ENCODE measurements around the gene UPF1.

Gene UPF1

DNA sequence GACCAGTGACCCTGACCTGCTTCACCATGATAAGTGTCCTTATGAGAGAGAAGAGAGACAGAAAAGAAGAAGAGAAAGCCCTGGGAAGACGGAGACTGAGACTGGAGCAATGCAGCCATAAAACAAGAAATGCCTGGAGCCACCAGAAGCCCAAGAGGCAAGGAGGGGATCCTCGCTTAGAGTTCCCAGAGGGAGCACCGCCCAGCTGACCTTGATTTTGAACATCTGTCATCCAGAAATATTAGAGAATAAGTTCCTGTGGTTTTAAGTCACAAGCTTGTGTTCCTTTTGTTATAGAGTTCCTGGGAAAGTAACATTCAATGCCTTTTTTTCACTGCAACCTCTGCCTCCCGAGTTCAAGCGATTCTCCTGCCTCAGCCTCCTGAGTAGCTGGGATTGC, 44.0 kb downstream of the UPF1 start:
- DNase-seq (ENCODE audit: low read depth), result peak; percentile 57

DNA sequence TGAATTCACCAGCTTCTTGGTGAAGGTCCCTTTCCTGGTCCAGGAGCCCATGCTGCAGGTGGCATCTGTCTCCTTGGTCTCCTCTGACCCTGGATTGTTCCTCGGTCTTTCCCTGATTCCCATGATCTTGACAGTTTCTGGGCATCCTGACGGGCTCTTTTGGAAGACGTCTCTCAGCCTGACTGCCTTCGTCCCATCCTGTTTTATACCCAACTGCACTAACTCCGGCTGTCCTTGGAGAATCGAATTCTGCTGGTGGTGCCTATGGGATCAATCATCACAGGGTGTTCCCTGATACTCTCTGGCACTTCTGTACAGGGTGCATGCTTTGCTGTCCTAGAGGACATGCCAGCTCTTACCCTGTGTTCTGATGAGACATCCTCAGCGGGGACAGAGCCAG, 45.1 kb downstream of the UPF1 start:
- no peak for DNase-seq (ENCODE audit: low read depth)

DNA sequence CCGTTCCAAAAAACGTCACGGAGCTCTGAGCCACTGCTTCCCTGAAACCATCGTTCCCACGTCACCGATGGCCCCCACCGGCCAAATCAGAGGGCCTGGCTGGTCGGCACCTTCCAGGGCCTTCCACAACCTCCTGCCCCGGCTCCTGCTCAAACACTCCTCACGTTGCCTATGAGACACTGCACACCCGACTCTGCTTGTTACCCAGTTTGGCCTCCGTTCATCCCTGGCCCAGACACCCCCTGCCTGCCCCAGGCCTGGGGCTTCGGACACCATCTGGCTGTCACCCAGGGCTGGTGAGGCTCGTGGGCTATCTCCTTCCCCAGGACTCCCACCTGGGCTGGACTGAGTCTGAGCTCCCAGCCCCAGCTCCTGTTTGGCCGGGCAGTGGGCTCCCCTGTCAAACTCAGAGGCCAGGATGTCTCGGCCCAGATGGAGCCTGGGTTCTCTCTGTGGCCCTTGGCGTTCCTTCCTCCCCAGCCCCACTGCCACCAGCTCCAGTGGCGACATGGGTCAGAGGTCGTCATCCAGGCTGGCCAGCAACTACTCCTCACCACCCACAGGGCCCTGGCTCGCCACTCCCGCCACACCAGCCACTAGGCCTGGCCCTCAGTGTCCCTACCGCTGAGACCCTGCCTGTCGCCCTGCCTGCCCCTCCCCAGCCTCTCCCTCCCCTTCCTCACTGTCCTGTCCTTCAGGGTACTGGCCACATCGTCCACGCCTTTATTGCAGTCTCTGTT, 46.5 kb downstream of the UPF1 start:
- DNase-seq (ENCODE audit: low read depth), result no peak

DNA sequence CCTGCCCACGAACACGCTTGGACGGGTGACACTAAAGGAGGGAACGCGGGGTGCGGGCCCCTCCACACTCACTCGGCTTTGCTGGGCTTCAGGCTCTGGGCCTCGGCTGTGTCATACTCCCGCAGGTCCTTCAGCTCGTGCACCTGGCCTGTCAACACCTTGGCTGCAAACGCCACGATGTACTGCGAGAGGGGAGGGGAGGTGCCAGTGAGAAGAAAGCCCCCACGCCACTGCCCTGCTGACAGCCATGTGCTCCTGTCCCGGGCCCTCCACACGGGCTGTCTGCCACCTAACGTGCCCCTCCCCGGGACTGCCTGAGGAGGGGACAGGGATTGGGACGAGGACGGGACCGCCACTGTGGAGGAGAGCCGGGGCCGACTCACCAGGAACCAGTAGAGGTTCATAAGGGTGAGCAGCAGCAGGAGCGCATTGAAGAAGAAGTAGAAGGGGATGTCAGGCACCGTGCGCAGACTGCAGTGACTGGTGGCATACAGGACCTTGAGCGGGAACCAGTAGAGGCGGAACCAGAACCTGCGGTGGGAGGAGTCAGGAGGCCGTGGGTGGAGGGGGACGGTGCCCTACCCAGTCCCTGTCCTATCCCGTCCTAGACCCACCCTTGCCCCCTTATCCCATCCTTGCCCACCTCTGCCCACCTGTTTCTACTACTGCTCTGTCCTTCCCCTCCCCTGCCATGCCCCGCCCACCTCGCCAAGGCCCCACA, 47.3 kb downstream of the UPF1 start:
- no peak for DNase-seq (ENCODE audit: low read depth)

DNA sequence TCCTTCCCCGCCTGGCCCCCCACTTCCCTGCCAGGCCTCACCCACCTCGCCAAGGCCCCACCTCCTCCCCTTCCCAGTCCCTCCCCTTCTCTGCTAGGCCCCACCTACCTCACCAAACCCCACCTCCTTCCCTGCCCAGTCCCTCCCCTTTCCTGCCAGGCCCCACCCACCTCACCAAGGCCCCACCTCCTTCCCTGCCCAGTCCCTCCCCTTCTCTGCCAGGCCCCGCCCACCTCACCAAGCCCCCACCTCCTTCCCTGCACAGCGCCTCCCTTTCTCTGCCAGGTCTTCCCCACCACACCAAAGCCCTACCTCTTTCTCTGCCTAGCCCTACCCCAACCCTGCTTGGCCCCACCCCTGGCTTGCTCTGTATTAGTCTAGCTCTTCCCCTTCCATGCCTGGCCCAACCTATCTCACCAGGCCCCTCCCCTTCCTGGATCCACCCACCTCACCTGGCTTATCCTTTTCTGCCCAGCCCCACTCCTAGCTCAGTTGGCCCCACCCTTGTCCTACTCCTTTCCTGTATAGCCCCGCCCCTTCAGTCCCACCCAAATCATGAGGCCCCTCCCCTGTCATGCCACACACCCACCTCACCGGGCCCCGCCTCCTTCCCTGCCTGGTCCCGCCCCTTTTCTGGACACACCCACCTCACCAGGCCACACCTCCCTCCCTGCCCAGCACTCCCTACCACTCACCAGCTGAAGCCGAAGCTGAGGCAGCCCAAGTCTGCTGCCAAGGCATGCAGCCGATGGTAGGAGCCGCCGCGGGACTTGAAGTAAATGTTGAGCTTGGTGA, 48.0 kb downstream of the UPF1 start:
- no peak for DNase-seq (ENCODE audit: low read depth)

DNA sequence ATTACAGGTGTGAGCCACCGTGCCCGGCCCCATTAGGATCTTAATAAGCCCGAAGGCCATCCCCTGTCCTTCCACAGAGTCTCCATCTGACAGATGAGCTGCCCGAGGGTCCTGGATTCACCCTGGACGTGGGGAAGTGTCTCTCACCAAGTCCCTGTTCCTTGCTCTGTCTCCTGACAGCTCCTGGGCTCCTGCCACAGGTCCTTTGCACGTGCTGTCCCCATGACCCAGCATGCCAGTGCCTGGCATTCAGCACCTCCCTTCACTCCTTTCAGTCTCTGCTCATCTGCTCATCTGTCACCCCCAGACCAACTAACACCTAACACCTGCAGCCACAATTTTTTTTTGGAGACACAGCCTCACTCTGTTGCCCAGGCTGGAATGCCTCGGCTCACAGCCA, 49.7 kb downstream of the UPF1 start:
- DNase-seq (ENCODE audit: low read depth), result no peak

DNA sequence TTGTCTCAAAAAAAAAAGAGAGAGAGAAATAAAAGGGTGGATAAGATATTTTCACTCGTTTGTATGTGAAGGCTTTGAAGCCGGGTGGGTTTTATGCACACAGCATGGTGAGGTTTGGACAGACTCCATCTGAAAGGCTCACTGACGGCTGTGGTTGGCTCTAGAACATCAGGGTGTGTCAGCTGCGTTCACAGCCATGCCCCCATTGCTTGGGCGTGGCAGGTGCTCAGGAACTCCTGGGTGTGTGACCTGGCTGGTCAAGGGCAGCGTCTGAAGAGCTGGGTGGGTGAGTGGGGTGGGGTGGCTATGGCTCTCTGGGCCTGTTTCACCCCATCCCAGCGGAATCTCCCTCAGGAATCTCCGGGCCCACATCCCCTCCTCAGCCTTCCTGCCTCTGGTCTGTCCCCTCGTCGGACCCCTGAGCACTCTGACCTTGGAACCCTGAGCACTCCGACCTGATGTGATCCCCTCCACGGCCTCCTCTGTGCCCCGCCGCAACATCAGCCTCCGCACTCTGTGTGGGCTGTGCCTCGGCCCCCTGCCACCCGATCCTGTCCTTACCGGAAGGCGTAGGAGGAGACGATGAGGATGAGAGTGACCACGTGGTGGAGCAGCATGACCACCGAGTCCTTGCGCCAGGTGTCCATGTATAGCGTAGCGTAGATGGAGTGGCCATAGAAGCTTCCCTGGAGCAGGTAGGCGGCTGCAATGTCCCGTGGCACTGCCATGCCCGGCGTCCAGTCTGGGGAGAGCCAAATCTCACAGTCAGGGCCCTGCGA, 52.0 kb downstream of the UPF1 start:
- DNase-seq (ENCODE audit: low read depth), result no peak

DNA sequence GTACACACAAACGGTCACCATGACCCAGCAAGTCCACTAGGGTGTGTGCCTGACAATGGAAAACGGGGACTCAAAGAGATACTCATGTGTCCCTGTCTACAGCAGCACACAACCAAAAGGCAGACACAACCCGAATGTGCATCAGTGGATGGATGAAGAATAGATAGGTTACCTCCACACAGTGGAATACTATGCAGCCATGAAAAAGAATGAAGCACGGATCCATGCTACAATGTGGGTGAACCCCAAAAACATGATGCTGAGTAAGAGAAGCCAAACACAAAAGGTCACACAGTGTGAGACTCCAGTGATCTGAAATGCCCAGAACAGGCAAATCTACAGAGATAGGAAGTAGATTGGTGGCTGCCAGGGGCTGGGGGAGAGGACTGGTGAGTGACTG, 55.2 kb downstream of the UPF1 start:
- no peak for DNase-seq (ENCODE audit: low read depth)

DNA sequence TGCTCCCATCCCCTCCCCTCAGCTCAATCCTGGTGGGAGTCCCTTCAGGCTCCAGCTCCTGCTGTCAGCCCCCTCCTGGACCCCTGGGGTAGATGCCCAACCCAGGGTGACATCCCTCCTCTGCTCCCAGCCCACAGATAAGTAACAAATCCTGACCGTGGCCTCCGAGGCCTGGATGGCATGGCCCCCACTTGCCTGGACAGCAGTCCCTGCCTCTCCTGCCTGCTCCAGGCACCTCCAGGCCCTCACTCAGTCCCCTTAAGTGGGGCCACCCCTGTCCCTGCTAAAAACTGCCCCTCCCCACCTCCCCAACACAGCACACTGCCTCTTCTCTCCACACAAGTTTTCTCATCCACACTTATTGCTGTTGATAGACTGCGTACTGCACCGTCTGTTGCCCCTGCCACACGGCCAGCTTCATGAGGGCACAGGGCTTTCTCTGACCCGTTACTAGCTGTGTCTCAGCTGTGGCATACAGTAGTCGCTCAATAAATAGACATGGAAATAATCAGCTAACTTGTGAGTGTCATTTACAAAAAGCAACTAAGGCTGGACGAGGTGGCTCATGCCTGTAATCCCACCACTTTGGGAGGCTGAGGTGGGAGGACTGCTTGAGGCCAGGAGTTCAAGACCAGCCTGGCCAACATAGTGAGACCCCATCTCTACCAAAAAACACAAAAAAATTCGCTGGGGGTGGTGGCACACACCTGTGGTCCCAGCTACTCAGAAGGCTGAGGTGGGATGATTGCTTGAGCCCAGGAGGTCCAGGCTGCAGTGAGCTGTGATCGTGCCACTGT, 58.4 kb downstream of the UPF1 start:
- no peak for DNase-seq (ENCODE audit: low read depth)

DNA sequence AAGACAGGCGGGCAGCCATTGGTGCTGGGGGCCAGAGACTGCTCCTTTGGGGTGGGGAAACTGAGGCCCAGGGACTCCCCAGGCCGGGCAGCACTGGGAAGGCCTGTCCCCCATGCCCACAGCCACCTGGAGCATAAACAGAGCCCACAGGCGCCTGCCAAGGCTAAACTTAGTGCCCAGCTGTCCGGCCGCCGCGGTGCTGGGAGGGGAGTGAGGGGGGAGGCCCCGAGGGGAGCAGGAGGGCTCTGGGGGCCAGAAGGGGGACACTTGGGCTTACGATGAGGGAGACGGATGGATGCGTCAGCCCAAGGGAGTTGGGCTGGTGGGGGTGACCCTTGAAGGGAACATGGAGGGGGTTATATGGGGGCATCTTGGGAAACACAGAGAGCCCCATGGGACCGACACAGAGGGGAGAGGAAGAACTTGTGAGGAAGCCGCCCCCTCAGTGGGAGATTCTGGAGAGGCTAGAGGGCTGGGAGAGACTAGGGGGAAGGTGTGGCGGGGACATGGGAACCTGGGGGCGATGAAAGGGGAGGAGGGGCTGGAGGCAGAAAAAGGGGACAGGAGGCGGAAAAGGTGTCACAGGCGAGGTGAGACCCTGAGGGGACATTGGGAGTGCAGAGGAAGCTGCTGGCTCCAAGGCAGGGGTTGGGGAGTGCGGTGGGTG, 62.0 kb downstream of the UPF1 start:
- no peak for DNase-seq (ENCODE audit: low read depth)

DNA sequence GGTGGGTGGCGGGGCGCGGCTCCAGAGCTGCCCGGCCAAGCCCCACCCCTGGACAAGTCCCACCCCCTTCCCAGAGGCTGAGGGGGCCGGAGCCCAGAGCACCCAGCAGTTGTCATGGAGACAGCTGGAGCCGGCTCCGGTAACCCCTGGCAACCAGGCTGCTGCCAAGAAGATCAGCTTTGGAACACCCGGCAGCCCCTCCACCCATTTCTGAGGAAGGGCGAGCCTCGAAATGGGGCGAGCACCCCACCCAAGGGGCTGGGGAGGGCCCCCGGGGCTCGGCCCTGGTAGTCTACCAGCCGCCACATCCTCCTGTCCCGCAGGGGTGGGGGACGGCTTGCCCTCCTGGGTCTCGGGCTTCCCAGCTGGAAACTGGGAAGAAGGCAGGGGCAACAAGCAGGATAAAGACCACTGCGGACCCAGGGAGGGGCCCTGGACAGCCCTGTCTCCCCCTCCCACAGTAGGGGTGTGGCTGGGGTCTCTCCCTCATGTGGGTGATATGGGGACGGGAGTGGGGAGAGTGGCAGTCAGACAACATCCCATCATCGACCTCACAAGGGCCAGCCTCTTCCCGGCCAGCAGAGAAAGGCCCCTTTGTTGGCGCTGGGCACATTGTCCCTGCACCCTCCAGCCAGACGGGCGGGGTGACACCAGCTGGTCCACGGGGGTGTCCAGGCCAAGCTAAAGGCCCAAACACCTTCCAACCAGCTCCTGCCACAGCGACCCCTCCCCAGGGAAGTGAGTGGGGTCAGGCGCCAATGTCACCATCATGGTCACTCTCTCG, 62.7 kb downstream of the UPF1 start:
- DNase-seq (ENCODE audit: low read depth), result peak; percentile 27

DNA sequence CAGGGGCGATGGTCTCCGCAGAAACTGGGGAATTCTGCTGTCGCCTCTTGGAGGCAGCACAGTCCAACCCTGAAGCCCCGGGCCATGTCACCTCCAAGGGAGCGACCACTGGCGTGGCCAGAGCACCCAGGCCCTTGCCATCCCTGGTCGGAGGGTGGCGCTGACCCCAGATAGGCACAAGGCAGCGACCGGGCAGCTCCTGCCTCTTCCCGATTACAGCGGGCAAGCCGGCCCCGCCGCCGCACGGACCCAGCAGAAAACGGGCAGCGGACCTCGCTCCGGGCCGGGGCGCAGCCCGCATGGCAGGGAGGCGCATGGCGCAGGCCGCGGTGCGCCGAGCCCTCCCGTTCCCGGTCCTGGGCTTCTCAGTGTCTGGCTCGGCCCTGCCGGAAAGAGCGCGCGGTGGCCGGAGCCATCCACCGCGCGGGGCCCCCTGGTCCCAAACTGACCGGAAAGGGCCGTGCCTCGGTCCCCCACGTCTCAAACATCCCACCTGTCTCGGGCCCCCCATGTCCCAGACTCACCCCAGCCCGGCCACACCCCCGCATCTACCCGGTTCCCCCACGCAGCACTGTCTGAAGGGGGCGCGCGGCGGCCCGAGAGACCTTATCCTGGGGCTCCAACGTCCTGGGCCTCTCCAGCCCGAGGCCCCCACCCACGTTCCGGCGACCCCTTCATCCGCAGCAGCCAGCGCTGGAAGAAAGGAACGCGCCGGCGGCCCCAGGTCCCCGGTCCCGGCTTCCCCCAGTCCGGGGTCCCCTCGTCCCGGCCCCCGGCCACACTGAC, 63.5 kb downstream of the UPF1 start:
- DNase-seq (ENCODE audit: low read depth), result no peak

DNA sequence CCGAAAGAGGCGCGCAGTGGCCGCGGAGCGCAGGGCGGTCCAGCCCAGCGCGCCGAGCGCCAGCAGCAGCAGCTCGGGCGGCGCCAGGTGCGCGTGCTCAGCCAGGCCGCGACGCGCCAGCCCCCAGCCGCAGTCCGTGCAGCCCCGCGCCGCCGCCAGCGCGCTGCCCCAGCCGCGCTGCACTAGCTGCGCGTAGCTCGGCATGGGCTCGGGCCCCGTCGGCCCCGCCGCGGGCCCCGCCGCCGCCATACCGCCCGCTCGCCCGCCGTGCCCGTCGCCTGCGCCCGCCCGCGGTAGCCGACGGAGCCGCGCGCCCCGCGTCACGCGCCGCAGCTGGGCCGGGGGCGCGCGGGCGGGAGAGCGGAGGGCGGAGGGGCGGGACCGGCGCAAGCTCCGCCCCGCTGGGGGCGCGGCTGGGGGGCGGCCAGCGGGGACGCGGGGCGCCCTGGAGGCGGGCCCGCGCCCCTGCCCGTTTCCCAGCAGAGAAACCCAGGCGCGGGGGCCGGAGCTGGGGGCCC, 64.1 kb downstream of the UPF1 start, which contains the start of gene CERS1:
Gene CERS1, minus strand, starts transcription at position 335 of the 518 bp plus-strand sequence. Its CDS starts 86 bp downstream, at position 249.
- no peak for DNase-seq (ENCODE audit: low read depth)

DNA sequence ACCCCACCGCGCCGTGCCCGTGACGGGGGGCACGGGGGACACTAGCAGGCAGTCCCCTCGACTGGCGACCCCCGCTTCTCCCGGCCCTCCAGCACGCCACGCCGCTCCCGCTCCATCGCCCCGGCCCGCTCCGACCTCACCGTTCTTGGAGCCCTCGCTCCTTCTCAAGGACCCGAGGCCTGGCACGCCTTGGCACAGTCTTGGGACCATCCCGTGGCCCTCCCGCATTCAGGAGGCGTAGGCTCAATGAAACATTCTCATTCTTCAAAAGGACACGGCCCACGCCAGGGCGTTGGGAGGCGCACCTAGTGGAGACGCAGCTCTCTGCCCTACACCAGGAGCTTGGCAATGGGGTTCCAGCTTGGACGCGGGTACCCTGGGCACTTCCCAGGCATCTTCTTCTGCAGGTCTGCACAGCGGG, 64.7 kb downstream of the UPF1 start:
- no peak for DNase-seq (ENCODE audit: low read depth)

DNA sequence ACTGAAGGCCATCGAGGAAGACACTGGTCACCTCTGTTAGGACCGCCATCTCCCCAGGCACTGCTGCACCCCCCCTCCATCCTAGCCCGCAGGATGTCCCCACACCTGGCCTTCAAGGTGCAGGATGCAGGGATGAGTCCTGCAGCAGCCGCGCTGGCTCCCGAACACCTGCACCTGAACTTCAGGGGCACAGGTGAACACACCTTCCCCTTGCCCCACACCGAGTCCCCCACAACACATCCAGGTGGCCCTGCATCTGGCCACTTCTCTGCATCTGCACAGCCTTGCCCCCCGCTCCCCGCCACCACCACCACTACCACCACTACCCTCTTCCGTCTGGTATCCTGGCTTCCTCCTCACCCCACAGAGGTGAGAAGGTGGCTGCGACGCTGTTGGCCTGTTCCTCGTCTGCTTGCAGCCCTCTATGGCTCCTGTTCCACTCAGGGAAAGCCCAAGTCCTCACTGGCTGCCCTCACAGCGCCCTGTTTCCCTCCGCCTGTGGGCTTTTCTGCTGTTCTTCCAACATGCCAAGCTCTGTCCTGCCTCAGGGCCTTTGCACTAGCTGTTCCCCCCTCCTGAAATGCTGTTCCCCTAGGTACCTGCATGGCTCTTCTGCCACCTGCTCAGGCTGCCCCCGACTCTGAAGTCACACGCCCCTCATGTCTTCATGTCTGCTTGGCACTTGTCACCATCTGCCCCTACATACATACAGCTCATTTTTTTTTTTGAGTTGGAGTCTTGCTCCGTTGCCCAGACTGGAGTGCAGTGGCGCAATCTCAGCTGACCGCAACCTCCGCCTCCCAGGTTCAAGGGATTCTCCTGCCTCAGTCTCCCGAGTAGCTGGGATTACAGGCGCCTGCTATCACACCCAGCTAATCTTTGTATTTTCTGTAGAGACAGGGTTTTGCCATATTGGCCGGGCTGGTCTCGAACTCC, 65.6 kb downstream of the UPF1 start:
- DNase-seq (ENCODE audit: low read depth), result no peak

DNA sequence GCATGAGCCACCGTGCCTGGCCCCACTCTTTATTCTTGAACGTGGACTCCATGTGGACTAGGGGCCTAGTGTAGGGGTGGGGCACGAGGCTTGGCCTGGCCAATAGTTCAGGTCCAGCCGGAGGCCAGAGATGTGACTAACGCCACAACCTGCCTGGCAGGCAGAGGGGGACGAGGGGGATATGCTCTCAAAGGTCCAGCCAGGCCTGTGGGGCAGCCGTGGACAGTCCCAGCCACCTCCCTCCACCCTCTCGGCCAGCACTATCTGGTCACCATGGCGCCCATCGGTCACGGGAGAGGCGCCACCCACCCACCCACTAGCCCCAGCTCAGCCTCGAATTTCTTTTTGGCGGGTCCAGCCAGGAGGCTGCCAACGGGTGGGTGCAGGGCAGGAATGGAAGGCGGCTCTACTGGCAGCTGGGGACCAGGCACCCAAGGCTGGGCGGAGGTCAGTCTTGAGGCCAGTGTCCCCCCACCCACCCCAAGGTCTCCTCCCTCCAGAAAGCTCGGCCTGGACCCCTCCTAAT, 66.4 kb downstream of the UPF1 start:
- no peak for DNase-seq (ENCODE audit: low read depth)

Data from amniotic epithelial cell (primary cell).